PC-3 (cell line): ENCODE measurements around the gene RNF19B. TPM values are rescaled to one million over a fixed set of nuclear protein-coding genes. Genes with fewer than 3 reads are reported as not detected.

ENCODE experiments used
- ATAC-seq: fragments of 200-7000 bp; cut with Tn5 transposase; 2 replicates; pipeline ENCODE4 v1.9.1; 2020; ENCODE audit warnings: mild to moderate bottlenecking, moderate library complexity
- BruUV-seq: library from RNA; stranded (reverse); fragments of 400-500 nt; replicated peaks from 2 replicates; lab custom pipeline; 2021; lab: Mats Ljungman, UMichigan
- CTCF ChIA-PET: fragments of 300-600 bp; sonication (Branson Sonifier 250); formaldehyde crosslinking; loops from one replicate; lab custom pipeline; 2022; ENCODE audit warnings: antibody characterized with exemption; lab: Charles Lee
- POLR2A ChIA-PET: fragments of 300-600 bp; sonication (Branson Sonifier 250); formaldehyde crosslinking; loops from one replicate; lab custom pipeline; 2022; ENCODE audit warnings: antibody characterized with exemption; ENCODE audit not compliant: unreplicated experiment; lab: Charles Lee
- DNase-seq: peaks from one replicate; pipeline ENCODE4 v3.0.0-alpha.2; 2015
- H2AFZ ChIP-seq: fragments of 300-600 bp; sonication (generic); 2 replicates; pipeline ENCODE4 v1.6.0; 2016; ENCODE audit warnings: antibody characterized with exemption, low read length
- H3F3A ChIP-seq: fragments of 300-600 bp; sonication (generic); one replicate; pipeline ENCODE4 v1.6.0; 2017; ENCODE audit warnings: antibody characterized with exemption, low read length, control low read depth, mild to moderate bottlenecking; ENCODE audit not compliant: unreplicated experiment
- H3K27ac ChIP-seq: fragments of 300-600 bp; sonication (generic); 2 replicates; pipeline ENCODE4 v1.5.1; 2016; ENCODE audit warnings: mild to moderate bottlenecking, low read length
- H3K27me3 ChIP-seq: fragments of 300-600 bp; sonication (generic); 2 replicates; pipeline ENCODE4 v1.6.1; 2016; ENCODE audit warnings: low read length, mixed read lengths
- H3K36me3 ChIP-seq: fragments of 300-600 bp; sonication (generic); 2 replicates; pipeline ENCODE4 v1.6.1; 2016; ENCODE audit warnings: low read depth, mixed run types, low read length, mixed read lengths
- H3K4me1 ChIP-seq: fragments of 300-600 bp; sonication (generic); 2 replicates; pipeline ENCODE4 v1.5.1; 2016; ENCODE audit warnings: low read length; ENCODE audit not compliant: insufficient read depth
- H3K4me2 ChIP-seq: fragments of 300-600 bp; sonication (generic); 2 replicates; pipeline ENCODE4 v1.6.0; 2016; ENCODE audit warnings: low read length
- H3K4me3 ChIP-seq: fragments of 300-600 bp; sonication (generic); 2 replicates; pipeline ENCODE4 v1.5.1; 2016; ENCODE audit warnings: mild to moderate bottlenecking, low read length, mixed read lengths
- H3K79me2 ChIP-seq: fragments of 300-600 bp; sonication (generic); 2 replicates; pipeline ENCODE4 v1.6.1; 2017; ENCODE audit warnings: low read length, mixed read lengths
- H3K9ac ChIP-seq: fragments of 300-600 bp; sonication (generic); 2 replicates; pipeline ENCODE4 v1.6.0; 2016; ENCODE audit warnings: mild to moderate bottlenecking, low read length
- H3K9me2 ChIP-seq: fragments of 300-600 bp; sonication (generic); replicated peaks from 2 replicates; pipeline ENCODE4 v1.6.1; 2016; ENCODE audit warnings: mixed run types, low read length, mixed read lengths
- H3K9me3 ChIP-seq: fragments of 300-600 bp; sonication (generic); 2 replicates; pipeline ENCODE4 v1.6.1; 2016; ENCODE audit warnings: low read length, mixed read lengths
- H4K20me1 ChIP-seq: fragments of 300-600 bp; sonication (generic); 2 replicates; pipeline ENCODE4 v1.6.1; 2016; ENCODE audit warnings: low read length, mixed read lengths
- CTCF ChIP-seq: fragments of 300-600 bp; sonication (generic); conservative IDR thresholded peaks from 2 replicates; pipeline ENCODE4 v1.5.1; 2017; ENCODE audit warnings: antibody characterized with exemption, low read depth, mild to moderate bottlenecking, low read length
- EZH2 ChIP-seq: fragments of 300-600 bp; sonication (generic); IDR thresholded peaks from one replicate; pipeline ENCODE4 v1.6.1; 2017; ENCODE audit warnings: antibody characterized with exemption, mild to moderate bottlenecking, low read length; ENCODE audit not compliant: unreplicated experiment
- EZH2phosphoT487 ChIP-seq: fragments of 300-600 bp; sonication (generic); IDR thresholded peaks from 2 replicates; pipeline ENCODE4 v1.6.1; 2018; ENCODE audit warnings: mild to moderate bottlenecking, antibody characterized with exemption, low read length, borderline replicate concordance
- intact Hi-C: fragments of 100-400 bp; cut with micrococcal nuclease; formaldehyde crosslinking; loops from 2 replicates; pipeline ENCODE4 v1.9.0; 2023
- total RNA-seq: library from RNA; depleted of rRNA; stranded (reverse); fragments of >200 nt; gene quantifications from 2 replicates; pipeline ENCODE4 v1.2.3, GENCODE V29; 2014

Gene RNF19B
- total RNA-seq, 1 experiment from 2014 or later: 17.9 TPM

DNA sequence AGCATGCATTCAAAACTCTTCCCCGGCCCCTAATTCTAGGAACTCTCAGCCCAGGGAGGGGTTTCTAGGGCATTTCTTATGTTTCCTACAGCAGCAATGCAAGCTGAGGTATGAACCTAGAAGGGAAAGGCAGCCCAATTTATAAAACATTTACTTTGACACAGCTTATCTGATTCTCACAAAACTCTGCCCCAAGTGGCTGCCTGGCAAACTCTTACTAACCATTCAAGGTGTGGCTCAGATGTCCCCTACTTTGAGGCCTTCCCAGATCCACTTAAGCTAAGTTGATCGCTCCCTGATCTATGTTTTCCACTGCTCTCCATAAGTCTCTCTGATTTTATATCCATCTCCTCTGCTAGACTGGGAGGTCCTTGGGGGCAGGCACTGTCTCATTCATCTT, 36.7 kb upstream of the RNF19B start:
- no TSS peak for BruUV-seq
- Histone ChIP-seq H3K4me1 (peaks cover 24% of the 10 kb centered on the region; the same call in 1 of the 2 replicates), H3K79me2 (0 out of 2 replicates have a peak, but pooled peaks cover 4% of the 10 kb centered on the region), H3K27ac (0 out of 2 replicates have a peak overlapping the region, but pooled peaks have one; percentile 1), H3K4me3 (no peak overlapping the region), H2AFZ (no peak overlapping the region), H3K9me3 (no peaks in the 10 kb centered on the region), H3K4me2 (no peak overlapping the region), H3K27me3 (no peaks in the 10 kb centered on the region), H3F3A (no peaks in the 10 kb centered on the region), H3K9ac (no peak overlapping the region), H3K36me3 (no peaks in the 10 kb centered on the region), H4K20me1 (no peaks in the 10 kb centered on the region; the same call in 1 of the 2 replicates), H3K9me2 (no peaks in the 10 kb centered on the region)
- ChIA-PET POLR2A (interaction anchor here (0.6 kb wide), 1 partner anchor 49 kb away, joined by 3 read pairs; no protein-coding TSS in a partner anchor), CTCF (interaction anchor here (1.5 kb wide), 1 partner anchor 49 kb away, joined by 6 read pairs; no protein-coding TSS in a partner anchor)
- intact Hi-C loops: no loop called here
- no peak for TF ChIP-seq EZH2
- no peak for TF ChIP-seq EZH2phosphoT487
- peak; percentile 49; the same call in 1 of the 2 replicates for TF ChIP-seq CTCF
- DNase-seq: peak; percentile 31
- ATAC-seq: peak; percentile 27; the same call in 1 of the 2 replicates

DNA sequence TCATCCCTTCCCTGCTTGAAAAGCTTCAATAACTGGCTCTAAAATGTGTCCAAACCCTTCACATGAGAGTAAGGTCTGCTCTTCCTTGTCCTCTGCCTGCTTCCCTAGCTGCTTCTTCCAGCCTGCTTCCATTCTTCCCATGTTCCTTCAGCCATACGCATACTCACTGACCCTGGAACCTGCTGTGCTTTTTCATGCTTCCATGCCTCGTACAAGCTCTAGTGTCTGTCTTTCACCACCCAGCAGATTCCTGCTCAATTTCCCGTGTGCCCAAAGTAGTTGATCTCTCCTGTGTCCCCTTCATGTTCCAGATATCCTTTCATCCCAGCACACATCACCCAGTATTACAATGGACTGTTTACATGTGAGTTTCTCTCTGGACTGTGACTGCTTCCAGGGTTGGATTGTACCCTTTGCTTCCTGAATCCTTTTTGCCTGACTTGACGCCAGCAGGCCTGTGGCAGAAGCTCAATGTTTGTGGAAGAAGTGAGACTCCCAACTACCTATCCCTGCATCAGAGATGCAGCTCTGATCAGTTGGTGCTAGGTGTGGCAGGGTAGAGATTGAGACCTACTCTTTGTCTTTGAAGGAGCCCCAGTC, 35.9 kb upstream of the RNF19B start:
- Histone ChIP-seq H3F3A (no peaks in the 10 kb centered on the region), H3K9ac (no peak overlapping the region), H3K36me3 (no peaks in the 10 kb centered on the region), H2AFZ (no peak overlapping the region), H3K27ac (no peak overlapping the region), H3K9me2 (no peaks in the 10 kb centered on the region), H3K4me3 (no peak overlapping the region), H3K9me3 (no peaks in the 10 kb centered on the region), H3K27me3 (no peaks in the 10 kb centered on the region), H3K79me2 (0 out of 2 replicates have a peak, but pooled peaks cover 4% of the 10 kb centered on the region), H4K20me1 (no peaks in the 10 kb centered on the region; the same call in 1 of the 2 replicates), H3K4me2 (no peak overlapping the region), H3K4me1 (peaks cover 23% of the 10 kb centered on the region; the same call in 1 of the 2 replicates)
- no peak for ATAC-seq
- POLR2A ChIA-PET: no interaction called here
- no peak for TF ChIP-seq EZH2
- CTCF ChIA-PET: interaction anchor here (0.6 to 1.5 kb wide), 3 partner anchors 50 to 78 kb away, joined by 3 to 6 read pairs (median 4); no protein-coding TSS in a partner anchor
- no TSS peak for BruUV-seq
- no peak for DNase-seq
- intact Hi-C loops: no loop called here

DNA sequence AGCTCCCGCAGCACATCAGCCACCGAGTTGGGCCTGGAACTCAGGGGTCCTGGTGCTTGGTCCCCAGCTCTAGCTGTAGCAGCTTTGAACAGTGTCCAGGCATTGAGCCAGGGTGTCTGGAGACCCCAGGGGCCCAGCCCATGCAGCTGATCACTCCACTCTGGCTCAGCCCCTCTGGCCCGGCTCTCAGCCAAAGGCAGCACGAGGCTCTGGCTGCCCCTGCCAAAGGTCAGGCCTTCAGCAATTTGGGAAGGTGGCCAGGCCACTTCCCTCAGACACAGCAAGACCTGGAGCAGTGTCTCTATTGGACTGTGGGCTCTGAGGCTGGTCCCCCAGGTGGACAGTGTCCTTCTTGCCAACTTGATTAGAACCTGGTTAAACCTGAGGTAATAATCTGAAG, 34.4 kb upstream of the RNF19B start:
- POLR2A ChIA-PET: no interaction called here

More for the DNA sequence above, 34.4 kb upstream of the RNF19B start:
- peaks cover 11% of the 10 kb centered on the region; the same call in 1 of the 2 replicates for H3K4me1 ChIP-seq
- TF ChIP-seq EZH2 (no peak), CTCF (no peak), EZH2phosphoT487 (no peak)
- H3K9me2 ChIP-seq: no peaks in the 10 kb centered on the region
- BruUV-seq: no TSS peak
- H3K27ac ChIP-seq: no peak overlapping the region
- H3K27me3 ChIP-seq: no peaks in the 10 kb centered on the region
- DNase-seq (no peak), ATAC-seq (no peak)
- H3K79me2 ChIP-seq: no peaks in the 10 kb centered on the region
- no peaks in the 10 kb centered on the region for H3K9me3 ChIP-seq
- no peak overlapping the region for H3K9ac ChIP-seq
- H4K20me1 ChIP-seq: no peaks in the 10 kb centered on the region
- H2AFZ ChIP-seq: no peak overlapping the region
- no peak overlapping the region for H3K4me3 ChIP-seq
- no peaks in the 10 kb centered on the region for H3F3A ChIP-seq
- intact Hi-C loops: no loop called here
- no peaks in the 10 kb centered on the region for H3K36me3 ChIP-seq
- CTCF ChIA-PET: no interaction called here
- H3K4me2 ChIP-seq: no peak overlapping the region
